ENCODE data around the gene DOCK7.

DNA sequence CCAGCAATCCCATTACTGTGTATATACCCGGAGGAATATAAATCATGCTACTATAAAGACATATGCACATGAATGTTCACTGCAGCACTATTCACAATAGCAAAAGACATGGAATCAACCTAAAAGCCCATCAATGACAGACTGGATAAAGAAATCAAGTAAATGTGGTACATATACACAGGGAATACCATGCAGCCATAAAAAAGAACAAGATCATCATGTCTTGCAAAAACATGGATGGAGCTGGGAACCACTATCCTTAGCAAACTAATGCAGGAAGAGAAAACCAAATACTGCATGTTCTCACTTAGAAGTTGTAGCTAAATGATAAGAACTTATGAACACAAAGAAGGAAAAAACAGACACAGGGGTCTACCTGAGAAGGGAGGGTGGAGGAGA is 97.2 kb downstream of the DOCK7 start:
- TF ChIP-seq EZH2phosphoT487 (IDR thresholded peaks at IDR 0.05; ENCODE audit: insufficient read depth, low read depth): no peak
- no peak for TF ChIP-seq EZH2 (IDR thresholded peaks at IDR 0.05; ENCODE audit: insufficient read depth, poor library complexity, severe bottlenecking)

Data from GM23248 (cell line).